HepG2 (cell line): ENCODE data around the gene TRIM4. TPM values are rescaled to one million over a fixed set of nuclear protein-coding genes. Genes with fewer than 3 reads are reported as not detected.

ENCODE experiments used
- ATAC-seq: fragments of 200-7000 bp; cut with Tn5 transposase; 3 replicates; pipeline ENCODE4 v1.9.1; 2020; ENCODE audit warnings: mild to moderate bottlenecking, moderate library complexity
- BruUV-seq: library from RNA; stranded (reverse); fragments of 400-500 nt; replicated peaks from 2 replicates; lab custom pipeline; 2021; lab: Mats Ljungman, UMichigan
- CTCF ChIA-PET: fragments of 300-600 bp; formaldehyde crosslinking; extraction: SDS; loops from one replicate; lab custom pipeline; 2021; ENCODE audit warnings: low total read pairs, inconsistent platforms, low intra/inter-chr PET ratio; lab: Yijun Ruan, JAX
- POLR2A ChIA-PET: fragments of 350-600 bp; sonication (Branson Sonifier 250); formaldehyde crosslinking; loops from one replicate; lab custom pipeline; 2020; ENCODE audit warnings: antibody characterized with exemption, inconsistent platforms; lab: Yijun Ruan, JAX
- DNase-seq: peaks from one replicate; pipeline ENCODE4 v3.0.0-alpha.2; 2015; ENCODE audit warnings: low spot score
- FAIRE-seq: peaks from 3 replicates; lab custom pipeline; 2011; peaks lifted over from hg19 to GRCh38; lab: Jason Lieb, UNC
- H2AFZ ChIP-seq: one replicate; pipeline ENCODE4 v1.6.1; 2011; ENCODE audit warnings: low read length, inconsistent platforms
- H3K27ac ChIP-seq: fragments of 300-600 bp; 3 replicates; pipeline ENCODE4 v1.8.0; 2011; ENCODE audit warnings: mixed run types, mild to moderate bottlenecking, mixed read lengths, low read length, inconsistent platforms; ENCODE audit not compliant: insufficient read depth; ENCODE audit errors: extremely low read length
- H3K27me3 ChIP-seq, 2 experiments: fragments of 200-600 bp in 1 of 2; 2 replicates in 1 of 2; 3 replicates in 1 of 2; pipeline versions ENCODE4 v1.6.0 to v1.8.0; 2011; ENCODE audit warnings: low read length in 2 of 2, mild to moderate bottlenecking in 2 of 2, moderate library complexity in 2 of 2, inconsistent platforms in 1 of 2; ENCODE audit not compliant: insufficient read depth in 2 of 2, control insufficient read depth in 1 of 2
- H3K36me3 ChIP-seq, 2 experiments: fragments of 200-600 bp in 1 of 2; replicated peaks in 1 of 2; 2 replicates in 1 of 2; 3 replicates in 1 of 2; pipeline versions ENCODE4 v1.5.1 to v1.8.0; 2011; ENCODE audit warnings: low read length in 2 of 2, inconsistent platforms in 1 of 2; ENCODE audit not compliant: insufficient read depth in 2 of 2, control insufficient read depth in 1 of 2
- H3K4me1 ChIP-seq: 2 replicates; pipeline ENCODE4 v1.5.1; 2012; ENCODE audit warnings: low read length, inconsistent platforms; ENCODE audit not compliant: insufficient read depth
- H3K4me2 ChIP-seq: 2 replicates; pipeline ENCODE4 v1.6.0; 2011; ENCODE audit warnings: low read depth, low read length, inconsistent platforms
- H3K4me3 ChIP-seq, 3 experiments: fragments of 200-600 bp in 1 of 3; sonication (generic), shearing (Covaris generic) in 1 of 3; replicated peaks in 1 of 3; 2 replicates each; pipeline ENCODE4 v1.5.1; 2011 to 2016; ENCODE audit warnings: low read length in 3 of 3, inconsistent platforms in 2 of 3, low read depth in 2 of 3, mild to moderate bottlenecking in 2 of 3, control low read depth in 1 of 3, mixed read lengths in 1 of 3; ENCODE audit not compliant: insufficient read depth in 1 of 3
- H3K79me2 ChIP-seq: one replicate; pipeline ENCODE4 v1.6.1; 2011; ENCODE audit warnings: low read length, inconsistent platforms; ENCODE audit not compliant: insufficient read depth
- H3K9ac ChIP-seq: 2 replicates; pipeline ENCODE4 v1.6.0; 2011; ENCODE audit warnings: mild to moderate bottlenecking, low read depth, low read length, inconsistent platforms; ENCODE audit not compliant: insufficient read depth
- H3K9me3 ChIP-seq: 2 replicates; pipeline ENCODE4 v1.5.1; 2012; ENCODE audit warnings: mild to moderate bottlenecking, low read length
- H4K20me1 ChIP-seq: 2 replicates; pipeline ENCODE4 v1.6.0; 2011; ENCODE audit warnings: inconsistent platforms, mild to moderate bottlenecking, low read length, moderate library complexity; ENCODE audit not compliant: insufficient read depth
- CREB1 ChIP-seq, 2 experiments: fragments of 450-650 bp in 1 of 2; IDR thresholded peaks; 2 replicates each; pipeline ENCODE4 v1.6.1; 2016 to 2017; ENCODE audit warnings: control low read depth in 1 of 2, mild to moderate bottlenecking in 1 of 2, missing compliant biosample characterization in 1 of 2, missing genetic modification characterization in 1 of 2
- HOXA9 ChIP-seq: sonication (generic); formaldehyde crosslinking; IDR thresholded peaks from 2 replicates; pipeline ENCODE4 v1.8.1; 2022; ENCODE audit warnings: missing genetic modification reagents, mild to moderate bottlenecking, moderate library complexity, borderline replicate concordance
- MTF2 ChIP-seq: sonication (generic); formaldehyde crosslinking; IDR thresholded peaks from 2 replicates; pipeline ENCODE4 v1.5.0; 2020; ENCODE audit warnings: missing genetic modification reagents, borderline replicate concordance
- NFE2 ChIP-seq: sonication (generic); formaldehyde crosslinking; IDR thresholded peaks from 2 replicates; pipeline ENCODE4 v1.4.0; 2020; ENCODE audit warnings: missing genetic modification reagents
- RXRA ChIP-seq: sonication (generic); formaldehyde crosslinking; IDR thresholded peaks from 2 replicates; pipeline ENCODE4 v1.5.1; 2020; ENCODE audit warnings: missing genetic modification reagents
- SPEN ChIP-seq: sonication (generic); formaldehyde crosslinking; IDR thresholded peaks from 2 replicates; pipeline ENCODE4 v1.5.1; 2020; ENCODE audit warnings: low read depth, mild to moderate bottlenecking, missing genetic modification reagents
- ZFYVE20 ChIP-seq: sonication (generic); formaldehyde crosslinking; IDR thresholded peaks from 2 replicates; pipeline ENCODE4 v1.8.0; 2023; ENCODE audit warnings: low read depth, mild to moderate bottlenecking, moderate library complexity, missing genetic modification reagents, borderline replicate concordance
- ZNF282 ChIP-seq: fragments of 450-650 bp; IDR thresholded peaks from 2 replicates; pipeline ENCODE4 v1.6.1; 2018; ENCODE audit not compliant: partially characterized antibody
- WGBS: methylation state at CpG from one replicate; pipeline ENCODE4 v1.1.6; 2017; ENCODE audit warnings: low lambda C conversion rate; 5-methylcytosine and 5-hydroxymethylcytosine counted together
- in situ Hi-C: cut with HindIII; loops from 2 replicates; pipeline ENCODE4 v1.10.0; 2017; ENCODE audit warnings: low pct_unique_long_range_greater_than_20kb; ENCODE audit not compliant: extremely low pct_ligation_motif_present
- intact Hi-C: fragments of 100-400 bp; cut with micrococcal nuclease; formaldehyde crosslinking; loops from one replicate; pipeline ENCODE4 v1.10.0; 2022; ENCODE audit not compliant: unreplicated experiment
- polyA plus RNA-seq, 8 experiments: library from polyadenylated mRNA; depleted of rRNA in 3 of 8; stranded (reverse) in 7 of 8; unstranded in 1 of 8; fragments of >200 nt; fragmentation: Illumina TruSeq in 4 of 8; extraction: Trizol in 4 of 8; gene quantifications; 2 replicates each; pipeline versions ENCODE4 v1.2.1 to v1.2.3, GENCODE V29; 2011 to 2016; ENCODE audit warnings: low read depth in 4 of 8, missing spikeins in 1 of 8, mixed read lengths in 1 of 8; ENCODE audit not compliant: insufficient read depth in 1 of 8
- total RNA-seq, 5 experiments: library from RNA; depleted of rRNA; stranded (reverse); fragments of >200 nt; fragmentation: Illumina TruSeq; extraction: Trizol; gene quantifications; 2 replicates each; pipeline ENCODE4 v1.2.3, GENCODE V29; 2016; ENCODE audit warnings: low read depth in 1 of 5
- TF ChIP-seq, protein P1 (sequence below): sonication (generic); formaldehyde crosslinking; IDR thresholded peaks from 2 replicates; pipeline ENCODE4 v1.5.0; 2020; ENCODE audit warnings: mild to moderate bottlenecking, missing genetic modification reagents, borderline replicate concordance

Gene TRIM4
- total and polyA plus RNA-seq, 2 of the 13 experiments (the other 11 are each of a cell fraction or from before 2014, with no cell fraction given): 17.6 to 21.7 TPM

- in situ Hi-C loops: loop anchor here (10.0 kb wide), 1 partner anchor 267 kb away; no protein-coding TSS in a partner anchor
- POLR2A ChIA-PET: no interaction called here
Measured at GRCh38 chr7:99901581-99901980, 17.7 kb downstream of the TRIM4 start.

GRCh38 chr7:99899830-99900519 lies 19.4 kb downstream of the TRIM4 start:
- Histone ChIP-seq H3K4me2 (no peak overlapping the region), H3K9me3 (no peaks in the 10 kb centered on the region), H3K36me3 (peaks cover 9 to 42% of the 10 kb centered on the region in 2 experiments), H2AFZ (no peak overlapping the region), H3K27ac (no peak overlapping the region), H3K27me3 (no peaks in the 10 kb centered on the region), H4K20me1 (no peaks in the 10 kb centered on the region), H3K4me1 (no peaks in the 10 kb centered on the region), H3K4me3 (no peak overlapping the region), H3K9ac (no peak overlapping the region), H3K79me2 (no peaks in the 10 kb centered on the region)
- ATAC-seq (no peak), FAIRE-seq (no peak), DNase-seq (no peak)
- in situ Hi-C loops: loop anchor here (10.0 kb wide), 1 partner anchor 265 kb away; no protein-coding TSS in a partner anchor
- CTCF ChIA-PET: no interaction called here
- over 99% methylated on average over 4 of the region's 6 CpGs for WGBS
- BruUV-seq: no TSS peak
- intact Hi-C loops: no loop called here
- POLR2A ChIA-PET: no interaction called here
- TF ChIP-seq ZNF282: no peak
- TF ChIP-seq, protein P1, sequence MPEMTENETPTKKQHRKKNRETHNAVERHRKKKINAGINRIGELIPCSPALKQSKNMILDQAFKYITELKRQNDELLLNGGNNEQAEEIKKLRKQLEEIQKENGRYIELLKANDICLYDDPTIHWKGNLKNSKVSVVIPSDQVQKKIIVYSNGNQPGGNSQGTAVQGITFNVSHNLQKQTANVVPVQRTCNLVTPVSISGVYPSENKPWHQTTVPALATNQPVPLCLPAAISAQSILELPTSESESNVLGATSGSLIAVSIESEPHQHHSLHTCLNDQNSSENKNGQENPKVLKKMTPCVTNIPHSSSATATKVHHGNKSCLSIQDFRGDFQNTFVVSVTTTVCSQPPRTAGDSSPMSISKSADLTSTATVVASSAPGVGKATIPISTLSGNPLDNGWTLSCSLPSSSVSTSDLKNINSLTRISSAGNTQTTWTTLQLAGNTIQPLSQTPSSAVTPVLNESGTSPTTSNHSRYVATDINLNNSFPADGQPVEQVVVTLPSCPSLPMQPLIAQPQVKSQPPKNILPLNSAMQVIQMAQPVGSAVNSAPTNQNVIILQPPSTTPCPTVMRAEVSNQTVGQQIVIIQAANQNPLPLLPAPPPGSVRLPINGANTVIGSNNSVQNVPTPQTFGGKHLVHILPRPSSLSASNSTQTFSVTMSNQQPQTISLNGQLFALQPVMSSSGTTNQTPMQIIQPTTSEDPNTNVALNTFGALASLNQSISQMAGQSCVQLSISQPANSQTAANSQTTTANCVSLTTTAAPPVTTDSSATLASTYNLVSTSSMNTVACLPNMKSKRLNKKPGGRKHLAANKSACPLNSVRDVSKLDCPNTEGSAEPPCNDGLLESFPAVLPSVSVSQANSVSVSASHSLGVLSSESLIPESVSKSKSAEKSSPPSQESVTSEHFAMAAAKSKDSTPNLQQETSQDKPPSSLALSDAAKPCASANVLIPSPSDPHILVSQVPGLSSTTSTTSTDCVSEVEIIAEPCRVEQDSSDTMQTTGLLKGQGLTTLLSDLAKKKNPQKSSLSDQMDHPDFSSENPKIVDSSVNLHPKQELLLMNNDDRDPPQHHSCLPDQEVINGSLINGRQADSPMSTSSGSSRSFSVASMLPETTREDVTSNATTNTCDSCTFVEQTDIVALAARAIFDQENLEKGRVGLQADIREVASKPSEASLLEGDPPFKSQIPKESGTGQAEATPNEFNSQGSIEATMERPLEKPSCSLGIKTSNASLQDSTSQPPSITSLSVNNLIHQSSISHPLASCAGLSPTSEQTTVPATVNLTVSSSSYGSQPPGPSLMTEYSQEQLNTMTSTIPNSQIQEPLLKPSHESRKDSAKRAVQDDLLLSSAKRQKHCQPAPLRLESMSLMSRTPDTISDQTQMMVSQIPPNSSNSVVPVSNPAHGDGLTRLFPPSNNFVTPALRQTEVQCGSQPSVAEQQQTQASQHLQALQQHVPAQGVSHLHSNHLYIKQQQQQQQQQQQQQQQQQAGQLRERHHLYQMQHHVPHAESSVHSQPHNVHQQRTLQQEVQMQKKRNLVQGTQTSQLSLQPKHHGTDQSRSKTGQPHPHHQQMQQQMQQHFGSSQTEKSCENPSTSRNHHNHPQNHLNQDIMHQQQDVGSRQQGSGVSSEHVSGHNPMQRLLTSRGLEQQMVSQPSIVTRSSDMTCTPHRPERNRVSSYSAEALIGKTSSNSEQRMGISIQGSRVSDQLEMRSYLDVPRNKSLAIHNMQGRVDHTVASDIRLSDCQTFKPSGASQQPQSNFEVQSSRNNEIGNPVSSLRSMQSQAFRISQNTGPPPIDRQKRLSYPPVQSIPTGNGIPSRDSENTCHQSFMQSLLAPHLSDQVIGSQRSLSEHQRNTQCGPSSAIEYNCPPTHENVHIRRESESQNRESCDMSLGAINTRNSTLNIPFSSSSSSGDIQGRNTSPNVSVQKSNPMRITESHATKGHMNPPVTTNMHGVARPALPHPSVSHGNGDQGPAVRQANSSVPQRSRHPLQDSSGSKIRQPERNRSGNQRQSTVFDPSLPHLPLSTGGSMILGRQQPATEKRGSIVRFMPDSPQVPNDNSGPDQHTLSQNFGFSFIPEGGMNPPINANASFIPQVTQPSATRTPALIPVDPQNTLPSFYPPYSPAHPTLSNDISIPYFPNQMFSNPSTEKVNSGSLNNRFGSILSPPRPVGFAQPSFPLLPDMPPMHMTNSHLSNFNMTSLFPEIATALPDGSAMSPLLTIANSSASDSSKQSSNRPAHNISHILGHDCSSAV (CRISPR knock-in tag): no peak

More at GRCh38 chr7:99901581-99901980, 17.7 kb downstream of the TRIM4 start:
- Histone ChIP-seq H3K79me2 (no peaks in the 10 kb centered on the region), H3K4me1 (no peaks in the 10 kb centered on the region), H4K20me1 (no peaks in the 10 kb centered on the region)
- DNase-seq (no peak), FAIRE-seq (no peak), ATAC-seq (no peak)
- TF ChIP-seq SPEN (no peak), RXRA (CRISPR knock-in tag) (no peak), CREB1 (IDR thresholded peaks at IDR 0.05) (no peak), CREB1 (CRISPR knock-in tag; IDR thresholded peaks at IDR 0.05) (no peak), NFE2 (CRISPR knock-in tag) (no peak), HOXA9 (CRISPR knock-in tag) (no peak), MTF2 (no peak), ZFYVE20 (CRISPR knock-in tag) (no peak)
- TF ChIP-seq, all 625 proteins: peak for 0
- H3K27ac ChIP-seq: no peak overlapping the region
- H3K36me3 ChIP-seq: peaks cover 12 to 55% of the 10 kb centered on the region in 2 experiments
- intact Hi-C loops: no loop called here
- H3K27me3 ChIP-seq: no peaks in the 10 kb centered on the region
- no TSS peak for BruUV-seq
- H2AFZ ChIP-seq: no peak overlapping the region
- H3K9me3 ChIP-seq: no peaks in the 10 kb centered on the region
- 99% methylated on average over 10 of the region's 10 CpGs for WGBS
- no peak overlapping the region for H3K4me3 ChIP-seq
- no peak overlapping the region for H3K4me2 ChIP-seq
- CTCF ChIA-PET: no interaction called here
- H3K9ac ChIP-seq: no peak overlapping the region
